Measurements from ENCODE around the gene PRTG. TPM values are rescaled to one million over a fixed set of nuclear protein-coding genes. Genes with fewer than 3 reads are reported as not detected.
"Not testable (repeated sequence)": the region's sequence is repeated elsewhere in the genome, so short reads cannot be mapped to it uniquely, and the experiment has no call there.

PRTG gene
- total RNA-seq, 1 donor from 2014 or later: 87.4 TPM

GRCh38 chr15:55613727-55614126, 129.2 kb downstream of the PRTG start:
- peaks cover 37% of the 10 kb centered on the region for H3K36me3 Mint-ChIP-seq (ENCODE audit: insufficient read depth)
- H3K27ac Mint-ChIP-seq: no peak overlapping the region
- H3K4me1 Mint-ChIP-seq (ENCODE audit: low read depth): peaks cover 8% of the 10 kb centered on the region
- H3K4me3 Mint-ChIP-seq (ENCODE audit: low read depth): no peak overlapping the region
- no peaks in the 10 kb centered on the region for H3K27me3 Mint-ChIP-seq
- H3K9me3 Mint-ChIP-seq (ENCODE audit: low read depth): peaks cover 7% of the 10 kb centered on the region
- no peak for DNase-seq (ENCODE audit: low spot score, unreplicated experiment)
- no peak for TF ChIP-seq CTCF (IDR thresholded peaks at IDR 0.05; ENCODE audit: unreplicated experiment)

- Mint-ChIP-seq H3K9me3 (ENCODE audit: low read depth) (peaks cover 24% of the 10 kb centered on the region), H3K4me3 (ENCODE audit: low read depth) (no peak overlapping the region), H3K27me3 (no peaks in the 10 kb centered on the region), H3K4me1 (ENCODE audit: low read depth) (no peaks in the 10 kb centered on the region), H3K27ac (no peak overlapping the region), H3K36me3 (ENCODE audit: insufficient read depth) (peaks cover 19% of the 10 kb centered on the region)
- no peak for TF ChIP-seq CTCF (IDR thresholded peaks at IDR 0.05; ENCODE audit: unreplicated experiment)
- DNase-seq (ENCODE audit: low spot score, unreplicated experiment): no peak
Observed at GRCh38 chr15:55606214-55606613, 136.7 kb downstream of the PRTG start.

- H3K4me1 Mint-ChIP-seq (ENCODE audit: low read depth): no peaks in the 10 kb centered on the region
- peaks cover 2% of the 10 kb centered on the region for H3K36me3 Mint-ChIP-seq (ENCODE audit: insufficient read depth)
- no peak for DNase-seq (ENCODE audit: low spot score, unreplicated experiment)
- no peak overlapping the region for H3K27ac Mint-ChIP-seq
- H3K27me3 Mint-ChIP-seq: no peaks in the 10 kb centered on the region
- no peak for TF ChIP-seq CTCF (IDR thresholded peaks at IDR 0.05; ENCODE audit: unreplicated experiment)
- no peak overlapping the region for H3K4me3 Mint-ChIP-seq (ENCODE audit: low read depth)
- peaks cover 7% of the 10 kb centered on the region for H3K9me3 Mint-ChIP-seq (ENCODE audit: low read depth)
Observed at GRCh38 chr15:55601374-55601773, 141.6 kb downstream of the PRTG start.

GRCh38 chr15:55599439-55599838, 143.5 kb downstream of the PRTG start:
- TF ChIP-seq CTCF (IDR thresholded peaks at IDR 0.05; ENCODE audit: unreplicated experiment): no peak
- no peak overlapping the region for H3K27ac Mint-ChIP-seq
- peaks cover 2% of the 10 kb centered on the region for H3K27me3 Mint-ChIP-seq
- peaks cover 3% of the 10 kb centered on the region for H3K9me3 Mint-ChIP-seq (ENCODE audit: low read depth)
- no peaks in the 10 kb centered on the region for H3K4me1 Mint-ChIP-seq (ENCODE audit: low read depth)
- DNase-seq (ENCODE audit: low spot score, unreplicated experiment): no peak
- H3K36me3 Mint-ChIP-seq (ENCODE audit: insufficient read depth): no peaks in the 10 kb centered on the region
- no peak overlapping the region for H3K4me3 Mint-ChIP-seq (ENCODE audit: low read depth)

- H3K27me3 Mint-ChIP-seq: peaks cover 22% of the 10 kb centered on the region
- H3K4me1 Mint-ChIP-seq (ENCODE audit: low read depth); H3K27ac Mint-ChIP-seq; H3K9me3 Mint-ChIP-seq (ENCODE audit: low read depth); DNase-seq (ENCODE audit: low spot score, unreplicated experiment); H3K4me3 Mint-ChIP-seq (ENCODE audit: low read depth); H3K36me3 Mint-ChIP-seq (ENCODE audit: insufficient read depth): not testable (repeated sequence)
Observed at GRCh38 chr15:55593019-55593418, 149.9 kb downstream of the PRTG start.

- Mint-ChIP-seq H3K27ac (no peak overlapping the region), H3K27me3 (peaks cover 22% of the 10 kb centered on the region), H3K4me3 (ENCODE audit: low read depth) (no peak overlapping the region), H3K4me1 (ENCODE audit: low read depth) (peaks cover 2% of the 10 kb centered on the region), H3K9me3 (ENCODE audit: low read depth) (no peaks in the 10 kb centered on the region), H3K36me3 (ENCODE audit: insufficient read depth) (no peaks in the 10 kb centered on the region)
- DNase-seq (ENCODE audit: low spot score, unreplicated experiment): no peak
- TF ChIP-seq CTCF (IDR thresholded peaks at IDR 0.05; ENCODE audit: unreplicated experiment): no peak
Observed at GRCh38 chr15:55590788-55591187, 152.2 kb downstream of the PRTG start.

All from progenitor cell of endocrine pancreas (in vitro differentiated cells).